Measurements from ENCODE around the gene LAMC1.

- TF ChIP-seq CTCF (conservative IDR thresholded peaks at IDR 0.05 in 1 of 2, IDR thresholded peaks at IDR 0.05 in 1 of 2; ENCODE audit: low read depth in 1 of 2, low read length in 2 of 2) = no peak
- no peak for TF ChIP-seq EZH2 (IDR thresholded peaks at IDR 0.05; ENCODE audit: low read length, missing control alignments)
Measured at GRCh38 chr1:182998482-182998881, 24.7 kb upstream of the LAMC1 start.

Measured in fibroblast of lung (primary cell).